Body of pancreas (tissue), 4 donors: Measurements from ENCODE around the gene KIF18B.

Experiments
- POLR2A ChIP-seq, 3 donors: fragments of 450-650 bp; IDR thresholded peaks; one replicate each; pipeline ENCODE4 v1.6.1; 2016; ENCODE audit warnings: antibody characterized with exemption in 3 of 3, mild to moderate bottlenecking in 2 of 3
- TF ChIP-seq, protein P1 (sequence below), 7 experiments: fragments of 450-650 bp in 4 of 7; fragments of 200-600 bp in 3 of 7; sonication (generic) in 3 of 7; IDR thresholded peaks; one replicate each; pipeline ENCODE4 v1.5.1; 2016 to 2019; ENCODE audit warnings: antibody characterized with exemption in 7 of 7

DNA sequence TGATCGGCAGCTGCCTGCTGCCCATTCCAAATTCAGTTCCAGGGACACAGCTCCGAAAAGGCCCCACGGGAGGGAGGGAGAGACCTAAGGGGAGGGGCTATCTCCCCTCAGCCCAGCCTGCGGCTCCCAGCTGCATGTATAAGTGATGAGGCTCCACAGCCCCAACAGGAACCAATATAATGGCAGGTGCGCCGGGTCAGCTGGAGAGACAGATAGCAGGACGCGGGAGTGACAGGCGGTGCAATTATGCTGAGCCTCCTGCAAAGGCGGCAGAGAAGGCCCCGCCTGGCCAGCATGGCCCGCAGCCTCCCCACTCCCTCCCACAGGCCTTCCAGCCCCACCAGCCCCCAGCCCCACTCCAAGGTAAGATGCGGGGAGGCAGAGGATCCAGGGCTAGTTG is 28.6 kb upstream of the KIF18B start:
- TF ChIP-seq, protein P1, sequence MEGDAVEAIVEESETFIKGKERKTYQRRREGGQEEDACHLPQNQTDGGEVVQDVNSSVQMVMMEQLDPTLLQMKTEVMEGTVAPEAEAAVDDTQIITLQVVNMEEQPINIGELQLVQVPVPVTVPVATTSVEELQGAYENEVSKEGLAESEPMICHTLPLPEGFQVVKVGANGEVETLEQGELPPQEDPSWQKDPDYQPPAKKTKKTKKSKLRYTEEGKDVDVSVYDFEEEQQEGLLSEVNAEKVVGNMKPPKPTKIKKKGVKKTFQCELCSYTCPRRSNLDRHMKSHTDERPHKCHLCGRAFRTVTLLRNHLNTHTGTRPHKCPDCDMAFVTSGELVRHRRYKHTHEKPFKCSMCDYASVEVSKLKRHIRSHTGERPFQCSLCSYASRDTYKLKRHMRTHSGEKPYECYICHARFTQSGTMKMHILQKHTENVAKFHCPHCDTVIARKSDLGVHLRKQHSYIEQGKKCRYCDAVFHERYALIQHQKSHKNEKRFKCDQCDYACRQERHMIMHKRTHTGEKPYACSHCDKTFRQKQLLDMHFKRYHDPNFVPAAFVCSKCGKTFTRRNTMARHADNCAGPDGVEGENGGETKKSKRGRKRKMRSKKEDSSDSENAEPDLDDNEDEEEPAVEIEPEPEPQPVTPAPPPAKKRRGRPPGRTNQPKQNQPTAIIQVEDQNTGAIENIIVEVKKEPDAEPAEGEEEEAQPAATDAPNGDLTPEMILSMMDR (IDR thresholded peaks at IDR 0.05): no peak
- TF ChIP-seq POLR2A (IDR thresholded peaks at IDR 0.05): no peak
